ENCODE data around the gene TMEM74B. TPM values are rescaled to one million over a fixed set of nuclear protein-coding genes. Genes with fewer than 3 reads are reported as not detected.

The TMEM74B gene
- total and polyA plus RNA-seq, 9 of the 15 experiments (the other 6 are each of a cell fraction or from before 2014, with no cell fraction given), result 0.24 to 19.0 (median 7.5) TPM

DNA sequence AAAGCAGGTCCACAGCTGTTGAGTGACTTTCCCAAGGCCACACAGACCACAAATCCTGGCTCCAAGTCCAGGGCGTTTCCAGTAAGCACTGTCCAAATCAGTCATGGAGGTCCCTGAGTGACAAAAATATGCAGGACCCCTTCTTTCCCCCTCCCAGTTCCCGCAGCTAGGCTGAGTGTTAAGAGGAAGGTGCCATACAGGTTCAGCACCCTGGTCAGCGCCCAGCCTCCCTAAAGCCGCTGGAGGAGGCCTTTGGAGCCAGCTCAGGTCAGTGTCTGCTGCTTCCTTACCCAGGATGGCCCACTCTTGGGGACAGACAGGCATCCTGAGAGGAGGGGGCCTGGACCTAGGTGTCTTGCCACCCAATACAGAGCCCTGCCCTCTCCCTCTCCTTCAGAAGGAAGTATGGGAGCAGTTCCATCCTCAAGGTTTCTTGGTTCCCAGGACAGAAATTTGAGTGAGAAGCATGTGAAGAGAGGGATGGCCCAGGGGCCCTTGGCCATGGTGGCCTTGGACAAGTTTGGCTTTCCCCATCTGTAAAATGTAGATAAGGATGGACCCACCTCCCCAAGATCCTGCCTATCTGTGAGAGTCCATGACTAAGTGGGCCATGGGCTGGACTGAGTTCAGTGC is 13.2 kb downstream of the TMEM74B start (continued):
- TF ChIP-seq, protein P1, sequence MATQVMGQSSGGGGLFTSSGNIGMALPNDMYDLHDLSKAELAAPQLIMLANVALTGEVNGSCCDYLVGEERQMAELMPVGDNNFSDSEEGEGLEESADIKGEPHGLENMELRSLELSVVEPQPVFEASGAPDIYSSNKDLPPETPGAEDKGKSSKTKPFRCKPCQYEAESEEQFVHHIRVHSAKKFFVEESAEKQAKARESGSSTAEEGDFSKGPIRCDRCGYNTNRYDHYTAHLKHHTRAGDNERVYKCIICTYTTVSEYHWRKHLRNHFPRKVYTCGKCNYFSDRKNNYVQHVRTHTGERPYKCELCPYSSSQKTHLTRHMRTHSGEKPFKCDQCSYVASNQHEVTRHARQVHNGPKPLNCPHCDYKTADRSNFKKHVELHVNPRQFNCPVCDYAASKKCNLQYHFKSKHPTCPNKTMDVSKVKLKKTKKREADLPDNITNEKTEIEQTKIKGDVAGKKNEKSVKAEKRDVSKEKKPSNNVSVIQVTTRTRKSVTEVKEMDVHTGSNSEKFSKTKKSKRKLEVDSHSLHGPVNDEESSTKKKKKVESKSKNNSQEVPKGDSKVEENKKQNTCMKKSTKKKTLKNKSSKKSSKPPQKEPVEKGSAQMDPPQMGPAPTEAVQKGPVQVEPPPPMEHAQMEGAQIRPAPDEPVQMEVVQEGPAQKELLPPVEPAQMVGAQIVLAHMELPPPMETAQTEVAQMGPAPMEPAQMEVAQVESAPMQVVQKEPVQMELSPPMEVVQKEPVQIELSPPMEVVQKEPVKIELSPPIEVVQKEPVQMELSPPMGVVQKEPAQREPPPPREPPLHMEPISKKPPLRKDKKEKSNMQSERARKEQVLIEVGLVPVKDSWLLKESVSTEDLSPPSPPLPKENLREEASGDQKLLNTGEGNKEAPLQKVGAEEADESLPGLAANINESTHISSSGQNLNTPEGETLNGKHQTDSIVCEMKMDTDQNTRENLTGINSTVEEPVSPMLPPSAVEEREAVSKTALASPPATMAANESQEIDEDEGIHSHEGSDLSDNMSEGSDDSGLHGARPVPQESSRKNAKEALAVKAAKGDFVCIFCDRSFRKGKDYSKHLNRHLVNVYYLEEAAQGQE (IDR thresholded peaks at IDR 0.05; ENCODE audit: borderline replicate concordance), result peak; percentile 99
- TF ChIP-seq, protein P1 (CRISPR knock-in tag; IDR thresholded peaks at IDR 0.05; ENCODE audit: low read depth), result peak; percentile 96
- no peak for TF ChIP-seq FOXP1 (CRISPR knock-in tag; IDR thresholded peaks at IDR 0.05)
- TF ChIP-seq ZNF347 (CRISPR knock-in tag; IDR thresholded peaks at IDR 0.05; ENCODE audit: low read depth), result no peak
- no peak for TF ChIP-seq CREBBP (IDR thresholded peaks at IDR 0.05; ENCODE audit: low read depth, low read length)
- TF ChIP-seq ZNF184 (CRISPR knock-in tag; IDR thresholded peaks at IDR 0.05), result no peak
- TF ChIP-seq, protein P2, sequence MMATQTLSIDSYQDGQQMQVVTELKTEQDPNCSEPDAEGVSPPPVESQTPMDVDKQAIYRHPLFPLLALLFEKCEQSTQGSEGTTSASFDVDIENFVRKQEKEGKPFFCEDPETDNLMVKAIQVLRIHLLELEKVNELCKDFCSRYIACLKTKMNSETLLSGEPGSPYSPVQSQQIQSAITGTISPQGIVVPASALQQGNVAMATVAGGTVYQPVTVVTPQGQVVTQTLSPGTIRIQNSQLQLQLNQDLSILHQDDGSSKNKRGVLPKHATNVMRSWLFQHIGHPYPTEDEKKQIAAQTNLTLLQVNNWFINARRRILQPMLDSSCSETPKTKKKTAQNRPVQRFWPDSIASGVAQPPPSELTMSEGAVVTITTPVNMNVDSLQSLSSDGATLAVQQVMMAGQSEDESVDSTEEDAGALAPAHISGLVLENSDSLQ (IDR thresholded peaks at IDR 0.05), result no peak
- TF ChIP-seq ZNF561 (CRISPR knock-in tag; conservative IDR thresholded peaks at IDR 0.05), result no peak
- TF ChIP-seq SETDB1 (IDR thresholded peaks at IDR 0.05; ENCODE audit: low read length), result no peak
- TF ChIP-seq ZKSCAN3 (CRISPR knock-in tag; IDR thresholded peaks at IDR 0.05), result no peak
- TF ChIP-seq HDAC3 (IDR thresholded peaks at IDR 0.05; ENCODE audit: borderline replicate concordance, partially characterized antibody), result no peak
- no peak for TF ChIP-seq ZNF232 (CRISPR knock-in tag; IDR thresholded peaks at IDR 0.05)
- TF ChIP-seq, protein P3, sequence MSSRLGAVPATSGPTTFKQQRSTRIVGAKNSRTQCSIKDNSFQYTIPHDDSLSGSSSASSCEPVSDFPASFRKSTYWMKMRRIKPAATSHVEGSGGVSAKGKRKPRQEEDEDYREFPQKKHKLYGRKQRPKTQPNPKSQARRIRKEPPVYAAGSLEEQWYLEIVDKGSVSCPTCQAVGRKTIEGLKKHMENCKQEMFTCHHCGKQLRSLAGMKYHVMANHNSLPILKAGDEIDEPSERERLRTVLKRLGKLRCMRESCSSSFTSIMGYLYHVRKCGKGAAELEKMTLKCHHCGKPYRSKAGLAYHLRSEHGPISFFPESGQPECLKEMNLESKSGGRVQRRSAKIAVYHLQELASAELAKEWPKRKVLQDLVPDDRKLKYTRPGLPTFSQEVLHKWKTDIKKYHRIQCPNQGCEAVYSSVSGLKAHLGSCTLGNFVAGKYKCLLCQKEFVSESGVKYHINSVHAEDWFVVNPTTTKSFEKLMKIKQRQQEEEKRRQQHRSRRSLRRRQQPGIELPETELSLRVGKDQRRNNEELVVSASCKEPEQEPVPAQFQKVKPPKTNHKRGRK (tag; IDR thresholded peaks at IDR 0.05), result no peak
- no peak for TF ChIP-seq E2F3 (CRISPR knock-in tag; IDR thresholded peaks at IDR 0.05)
- TF ChIP-seq, protein P4, sequence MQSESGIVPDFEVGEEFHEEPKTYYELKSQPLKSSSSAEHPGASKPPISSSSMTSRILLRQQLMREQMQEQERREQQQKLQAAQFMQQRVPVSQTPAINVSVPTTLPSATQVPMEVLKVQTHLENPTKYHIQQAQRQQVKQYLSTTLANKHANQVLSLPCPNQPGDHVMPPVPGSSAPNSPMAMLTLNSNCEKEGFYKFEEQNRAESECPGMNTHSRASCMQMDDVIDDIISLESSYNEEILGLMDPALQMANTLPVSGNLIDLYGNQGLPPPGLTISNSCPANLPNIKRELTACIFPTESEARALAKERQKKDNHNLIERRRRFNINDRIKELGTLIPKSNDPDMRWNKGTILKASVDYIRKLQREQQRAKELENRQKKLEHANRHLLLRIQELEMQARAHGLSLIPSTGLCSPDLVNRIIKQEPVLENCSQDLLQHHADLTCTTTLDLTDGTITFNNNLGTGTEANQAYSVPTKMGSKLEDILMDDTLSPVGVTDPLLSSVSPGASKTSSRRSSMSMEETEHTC (IDR thresholded peaks at IDR 0.05), result no peak
- peak; percentile 49; the same call in 1 of the 2 replicates for TF ChIP-seq LCOR (CRISPR knock-in tag; IDR thresholded peaks at IDR 0.05)

Measured in K562 (cell line).